ENCODE data around the gene UNC93A.

The UNC93A gene

DNA sequence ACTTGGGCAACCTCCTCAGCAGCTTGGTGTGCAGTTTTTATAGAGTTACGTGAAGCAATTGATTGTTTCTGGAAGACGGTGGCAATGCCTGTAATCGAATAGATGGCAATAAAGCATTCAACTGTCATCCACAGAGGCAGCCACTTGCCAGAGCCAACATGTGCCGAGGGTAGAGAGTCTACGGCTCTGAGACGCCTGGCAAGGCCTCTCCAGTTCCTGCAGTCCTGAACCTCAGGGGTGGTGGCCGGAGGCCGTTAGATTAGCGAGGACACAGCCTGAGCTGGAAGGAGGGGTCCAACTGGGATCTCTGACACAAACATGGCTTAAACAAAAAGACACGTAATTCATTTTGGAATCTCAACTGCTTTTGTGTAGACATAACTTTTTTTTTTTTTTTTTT, 33.0 kb downstream of the UNC93A start:
- no peak overlapping the region for H3K4me3 ChIP-seq (ENCODE audit: low read length)
- TF ChIP-seq, protein P1, sequence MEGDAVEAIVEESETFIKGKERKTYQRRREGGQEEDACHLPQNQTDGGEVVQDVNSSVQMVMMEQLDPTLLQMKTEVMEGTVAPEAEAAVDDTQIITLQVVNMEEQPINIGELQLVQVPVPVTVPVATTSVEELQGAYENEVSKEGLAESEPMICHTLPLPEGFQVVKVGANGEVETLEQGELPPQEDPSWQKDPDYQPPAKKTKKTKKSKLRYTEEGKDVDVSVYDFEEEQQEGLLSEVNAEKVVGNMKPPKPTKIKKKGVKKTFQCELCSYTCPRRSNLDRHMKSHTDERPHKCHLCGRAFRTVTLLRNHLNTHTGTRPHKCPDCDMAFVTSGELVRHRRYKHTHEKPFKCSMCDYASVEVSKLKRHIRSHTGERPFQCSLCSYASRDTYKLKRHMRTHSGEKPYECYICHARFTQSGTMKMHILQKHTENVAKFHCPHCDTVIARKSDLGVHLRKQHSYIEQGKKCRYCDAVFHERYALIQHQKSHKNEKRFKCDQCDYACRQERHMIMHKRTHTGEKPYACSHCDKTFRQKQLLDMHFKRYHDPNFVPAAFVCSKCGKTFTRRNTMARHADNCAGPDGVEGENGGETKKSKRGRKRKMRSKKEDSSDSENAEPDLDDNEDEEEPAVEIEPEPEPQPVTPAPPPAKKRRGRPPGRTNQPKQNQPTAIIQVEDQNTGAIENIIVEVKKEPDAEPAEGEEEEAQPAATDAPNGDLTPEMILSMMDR (IDR thresholded peaks at IDR 0.05; ENCODE audit: insufficient read depth, low read depth, low read length, missing control alignments): no peak
- no peak for DNase-seq (ENCODE audit: low read depth)

DNA sequence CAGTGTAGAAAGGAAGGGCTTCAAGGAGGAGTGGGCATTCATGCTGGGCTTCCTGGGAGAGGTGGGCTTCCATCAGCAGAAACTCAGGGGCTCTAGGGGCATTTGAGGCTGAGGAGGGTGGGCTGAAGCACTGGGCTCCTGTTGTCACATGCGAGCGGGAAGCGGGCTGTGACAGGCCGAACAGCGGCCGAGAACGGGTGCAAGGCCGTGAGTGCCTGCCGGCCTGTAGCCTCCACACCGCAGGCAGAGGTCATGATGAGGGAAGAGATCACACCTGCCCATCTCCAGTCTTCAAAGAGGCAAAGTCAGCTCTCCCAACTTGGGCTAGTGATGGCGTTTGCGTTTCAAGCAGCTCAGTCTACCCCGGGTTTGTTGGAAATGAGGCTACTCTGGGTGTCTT, 34.7 kb downstream of the UNC93A start:
- DNase-seq (ENCODE audit: low read depth): no peak
- TF ChIP-seq, protein P1 (IDR thresholded peaks at IDR 0.05; ENCODE audit: insufficient read depth, low read depth, low read length, missing control alignments): no peak
- H3K4me3 ChIP-seq (ENCODE audit: low read length): no peak overlapping the region

DNA sequence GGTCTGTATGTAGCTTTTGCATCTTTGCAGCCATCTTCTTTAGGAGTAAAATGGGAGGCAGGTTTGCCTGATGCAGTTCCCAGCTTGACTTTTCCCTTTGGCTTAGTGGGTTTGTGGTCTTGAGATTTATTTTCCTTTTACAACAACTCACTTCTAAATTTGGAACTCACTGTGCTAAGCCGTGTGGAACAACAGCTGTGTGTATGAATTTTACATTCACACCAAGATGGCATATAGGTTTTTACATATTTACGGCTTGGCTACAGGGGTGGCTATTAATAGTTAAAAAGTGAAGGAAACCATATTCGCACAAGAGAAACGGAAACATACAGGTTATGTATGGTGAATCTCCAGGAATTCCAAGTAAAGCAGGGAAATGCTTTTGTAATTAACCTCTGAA, 36.3 kb downstream of the UNC93A start:
- no peak overlapping the region for H3K4me3 ChIP-seq (ENCODE audit: low read length)
- no peak for DNase-seq (ENCODE audit: low read depth)
- TF ChIP-seq, protein P1 (IDR thresholded peaks at IDR 0.05; ENCODE audit: insufficient read depth, low read depth, low read length, missing control alignments): no peak

DNA sequence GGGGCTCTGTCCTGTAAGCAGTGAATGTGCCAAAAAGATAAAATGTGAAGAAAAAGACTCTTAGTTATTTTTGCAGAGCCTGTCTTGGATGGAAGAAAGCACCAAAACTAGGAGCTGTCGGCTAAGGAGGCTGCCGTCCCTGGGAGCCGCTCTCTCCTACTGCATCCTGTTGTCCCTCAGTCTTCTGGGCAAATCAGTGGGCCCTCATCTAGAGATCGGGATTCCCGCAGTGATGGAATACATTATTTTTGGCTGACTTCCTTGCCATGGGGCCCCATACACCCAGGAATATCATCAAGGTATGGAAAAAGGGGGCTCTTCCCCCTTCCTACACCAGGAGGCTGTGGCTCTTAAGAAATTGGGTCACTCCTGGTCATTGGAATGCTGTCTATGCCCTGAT, 37.0 kb downstream of the UNC93A start:
- DNase-seq (ENCODE audit: low read depth): no peak
- H3K4me3 ChIP-seq (ENCODE audit: low read length): no peak overlapping the region
- TF ChIP-seq, protein P1 (IDR thresholded peaks at IDR 0.05; ENCODE audit: insufficient read depth, low read depth, low read length, missing control alignments): no peak

DNA sequence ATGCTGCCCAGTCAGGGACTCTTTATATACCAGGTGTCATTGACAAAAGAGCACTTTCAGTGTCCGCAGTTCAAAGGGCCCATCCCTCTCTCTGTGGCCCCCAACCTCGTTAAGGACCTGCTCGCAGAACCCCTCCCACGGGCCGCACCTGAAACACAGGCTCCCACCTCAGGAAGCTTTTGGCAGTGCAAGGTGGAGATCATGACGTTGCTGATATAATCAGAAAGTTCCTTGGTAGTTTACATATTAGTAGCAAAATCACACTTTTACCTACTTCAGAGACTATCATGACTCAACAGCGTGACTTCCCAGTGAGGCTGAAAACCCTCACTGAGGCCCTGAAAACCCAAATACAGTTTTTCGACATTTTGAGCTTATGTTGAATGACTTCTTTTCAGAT, 37.9 kb downstream of the UNC93A start:
- TF ChIP-seq, protein P1 (IDR thresholded peaks at IDR 0.05; ENCODE audit: insufficient read depth, low read depth, low read length, missing control alignments): no peak
- no peak for DNase-seq (ENCODE audit: low read depth)
- H3K4me3 ChIP-seq (ENCODE audit: low read length): no peak overlapping the region

DNA sequence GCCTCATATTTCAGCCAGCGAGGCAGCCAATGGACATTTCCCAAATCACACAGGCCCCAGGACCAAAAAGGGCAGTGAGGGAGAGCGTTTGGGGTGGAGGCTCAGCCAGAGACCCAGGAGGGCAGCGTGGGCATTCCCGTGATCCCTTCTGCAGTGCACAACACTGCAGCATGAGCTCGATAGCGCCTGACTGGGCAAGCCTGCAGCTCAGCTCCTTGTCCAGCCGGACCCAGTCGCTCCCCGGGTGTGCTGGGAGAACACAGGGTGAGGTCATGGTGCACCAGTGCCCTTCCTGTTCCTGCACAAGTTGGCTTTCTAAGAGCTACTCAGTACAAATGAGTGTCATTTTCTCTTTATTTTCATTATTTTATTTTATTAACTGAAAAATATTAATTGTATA, 39.6 kb downstream of the UNC93A start:
- TF ChIP-seq, protein P1 (IDR thresholded peaks at IDR 0.05; ENCODE audit: insufficient read depth, low read depth, low read length, missing control alignments): no peak
- DNase-seq (ENCODE audit: low read depth): no peak
- no peak overlapping the region for H3K4me3 ChIP-seq (ENCODE audit: low read length)

DNA sequence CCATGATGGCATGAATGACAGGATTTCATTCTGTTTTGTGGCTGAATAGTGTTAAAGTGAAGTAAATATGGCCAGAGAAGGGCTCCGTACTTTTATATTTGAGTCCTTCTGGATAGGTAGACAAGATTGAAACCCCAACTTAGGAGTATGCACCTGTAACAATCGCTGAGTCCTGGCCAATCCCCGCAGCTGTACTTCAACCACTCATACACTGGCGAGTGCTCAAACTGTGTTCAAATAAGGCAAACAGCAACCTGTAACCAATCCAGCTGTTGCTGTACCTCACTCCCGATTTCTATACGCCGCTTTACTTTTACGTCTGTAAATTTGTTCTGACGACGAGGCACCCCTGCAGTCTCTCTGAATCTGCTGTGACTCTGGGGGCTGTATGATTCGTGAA, 40.5 kb downstream of the UNC93A start:
- TF ChIP-seq, protein P1 (IDR thresholded peaks at IDR 0.05; ENCODE audit: insufficient read depth, low read depth, low read length, missing control alignments): no peak

More for the DNA sequence above, 40.5 kb downstream of the UNC93A start:
- no peak overlapping the region for H3K4me3 ChIP-seq (ENCODE audit: low read length)
- no peak for DNase-seq (ENCODE audit: low read depth)

Data from epithelial cell of esophagus (primary cell).